ENCODE data around the gene MAL.

Gene MAL

GRCh38 chr2:95055262-95055661 lies 29.8 kb downstream of the MAL start:
- Histone ChIP-seq H2BK120ac (ENCODE audit: insufficient read depth, low read length, poor library complexity) (no peak overlapping the region), H3K23ac (ENCODE audit: low read length) (no peak overlapping the region), H3K4me2 (ENCODE audit: low read length) (no peak overlapping the region), H3K18ac (ENCODE audit: low read length) (no peak overlapping the region), H3K14ac (ENCODE audit: low read length) (no peak overlapping the region), H3K27me3 (ENCODE audit: insufficient read depth, low read length) (no peaks in the 10 kb centered on the region), H2BK5ac (ENCODE audit: low read depth, low read length, poor library complexity) (no peak overlapping the region), H2BK12ac (ENCODE audit: low read length) (no peak overlapping the region), H3K79me2 (ENCODE audit: control insufficient read depth, insufficient read depth, low read length, poor library complexity) (no peaks in the 10 kb centered on the region), H3K27ac (ENCODE audit: low read depth, low read length) (no peak overlapping the region), H4K91ac (ENCODE audit: low read depth, low read length) (no peak overlapping the region), H3K9ac (ENCODE audit: low read length) (no peak overlapping the region), H2AFZ (ENCODE audit: insufficient read depth, low read length, poor library complexity) (no peak overlapping the region), H3K4me1 (ENCODE audit: control insufficient read depth in 1 of 2, insufficient read depth in 2 of 2, low read length in 2 of 2) (no peaks in the 10 kb centered on the region), H3K4me3 (ENCODE audit: low read depth, low read length) (no peak overlapping the region), H2AK5ac (ENCODE audit: low read length) (no peak overlapping the region), H4K8ac (ENCODE audit: low read depth, low read length) (no peak overlapping the region), H4K12ac (ENCODE audit: low read depth, low read length) (no peak overlapping the region), H3K79me1 (ENCODE audit: low read length) (no peaks in the 10 kb centered on the region), H3K36me3 (ENCODE audit: control insufficient read depth in 1 of 2, insufficient read depth in 2 of 2, low read length in 2 of 2) (no peaks in the 10 kb centered on the region), H3K9me3 (ENCODE audit: insufficient read depth, low read depth, low read length) (peaks cover 4% of the 10 kb centered on the region), H3K4ac (ENCODE audit: low read depth, low read length) (no peak overlapping the region)
- no CpG with 5 or more reads among the region's 3 CpGs for WGBS (ENCODE audit: extremely low coverage, insufficient coverage, insufficient read length)
- no peak for DNase-seq

DNA sequence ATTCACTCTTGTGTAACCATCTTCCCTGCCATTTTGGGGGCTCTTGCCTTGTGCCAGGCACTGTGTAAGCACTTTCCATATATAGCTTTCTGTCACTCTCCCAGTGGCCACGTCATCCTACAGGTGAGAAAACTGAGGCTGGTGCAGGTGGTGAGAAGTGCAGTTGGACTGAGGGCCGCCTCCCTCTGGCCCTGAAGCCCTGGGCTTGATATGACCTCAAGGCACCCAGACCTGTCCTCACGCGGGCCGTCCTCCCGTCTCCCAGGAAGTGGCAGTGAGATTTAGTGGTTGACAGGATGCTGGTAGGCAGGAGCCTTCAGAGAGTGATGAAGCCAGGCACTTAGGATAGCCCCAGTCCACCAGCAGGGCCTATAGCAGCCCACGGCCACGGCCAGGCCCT lies 30.5 kb downstream of the MAL start:
- no peak overlapping the region for H2AFZ ChIP-seq (ENCODE audit: insufficient read depth, low read length, poor library complexity)
- no peak overlapping the region for H2AK5ac ChIP-seq (ENCODE audit: low read length)
- no peak overlapping the region for H3K9ac ChIP-seq (ENCODE audit: low read length)
- no peak overlapping the region for H3K27ac ChIP-seq (ENCODE audit: low read depth, low read length)
- no CpG with 5 or more reads among the region's 8 CpGs for WGBS (ENCODE audit: extremely low coverage, insufficient coverage, insufficient read length)
- H3K79me1 ChIP-seq (ENCODE audit: low read length), result no peaks in the 10 kb centered on the region
- no peaks in the 10 kb centered on the region for H3K4me1 ChIP-seq (ENCODE audit: control insufficient read depth in 1 of 2, insufficient read depth in 2 of 2, low read length in 2 of 2)
- H2BK12ac ChIP-seq (ENCODE audit: low read length), result no peak overlapping the region
- H3K23ac ChIP-seq (ENCODE audit: low read length), result no peak overlapping the region
- no peak overlapping the region for H4K91ac ChIP-seq (ENCODE audit: low read depth, low read length)
- no peaks in the 10 kb centered on the region for H3K36me3 ChIP-seq (ENCODE audit: control insufficient read depth in 1 of 2, insufficient read depth in 2 of 2, low read length in 2 of 2)
- no peaks in the 10 kb centered on the region for H3K27me3 ChIP-seq (ENCODE audit: insufficient read depth, low read length)
- peak; percentile 32 to 45 for DNase-seq
- no peak overlapping the region for H4K8ac ChIP-seq (ENCODE audit: low read depth, low read length)
- H4K12ac ChIP-seq (ENCODE audit: low read depth, low read length), result no peak overlapping the region
- H3K18ac ChIP-seq (ENCODE audit: low read length), result no peak overlapping the region
- H3K79me2 ChIP-seq (ENCODE audit: control insufficient read depth, insufficient read depth, low read length, poor library complexity), result no peaks in the 10 kb centered on the region
- H3K9me3 ChIP-seq (ENCODE audit: insufficient read depth, low read depth, low read length), result peaks cover 4% of the 10 kb centered on the region
- H3K14ac ChIP-seq (ENCODE audit: low read length), result no peak overlapping the region
- H2BK120ac ChIP-seq (ENCODE audit: insufficient read depth, low read length, poor library complexity), result no peak overlapping the region
- no peak overlapping the region for H3K4me3 ChIP-seq (ENCODE audit: low read depth, low read length)
- H2BK5ac ChIP-seq (ENCODE audit: low read depth, low read length, poor library complexity), result no peak overlapping the region
- H3K4me2 ChIP-seq (ENCODE audit: low read length), result no peak overlapping the region
- no peak overlapping the region for H3K4ac ChIP-seq (ENCODE audit: low read depth, low read length)

DNA sequence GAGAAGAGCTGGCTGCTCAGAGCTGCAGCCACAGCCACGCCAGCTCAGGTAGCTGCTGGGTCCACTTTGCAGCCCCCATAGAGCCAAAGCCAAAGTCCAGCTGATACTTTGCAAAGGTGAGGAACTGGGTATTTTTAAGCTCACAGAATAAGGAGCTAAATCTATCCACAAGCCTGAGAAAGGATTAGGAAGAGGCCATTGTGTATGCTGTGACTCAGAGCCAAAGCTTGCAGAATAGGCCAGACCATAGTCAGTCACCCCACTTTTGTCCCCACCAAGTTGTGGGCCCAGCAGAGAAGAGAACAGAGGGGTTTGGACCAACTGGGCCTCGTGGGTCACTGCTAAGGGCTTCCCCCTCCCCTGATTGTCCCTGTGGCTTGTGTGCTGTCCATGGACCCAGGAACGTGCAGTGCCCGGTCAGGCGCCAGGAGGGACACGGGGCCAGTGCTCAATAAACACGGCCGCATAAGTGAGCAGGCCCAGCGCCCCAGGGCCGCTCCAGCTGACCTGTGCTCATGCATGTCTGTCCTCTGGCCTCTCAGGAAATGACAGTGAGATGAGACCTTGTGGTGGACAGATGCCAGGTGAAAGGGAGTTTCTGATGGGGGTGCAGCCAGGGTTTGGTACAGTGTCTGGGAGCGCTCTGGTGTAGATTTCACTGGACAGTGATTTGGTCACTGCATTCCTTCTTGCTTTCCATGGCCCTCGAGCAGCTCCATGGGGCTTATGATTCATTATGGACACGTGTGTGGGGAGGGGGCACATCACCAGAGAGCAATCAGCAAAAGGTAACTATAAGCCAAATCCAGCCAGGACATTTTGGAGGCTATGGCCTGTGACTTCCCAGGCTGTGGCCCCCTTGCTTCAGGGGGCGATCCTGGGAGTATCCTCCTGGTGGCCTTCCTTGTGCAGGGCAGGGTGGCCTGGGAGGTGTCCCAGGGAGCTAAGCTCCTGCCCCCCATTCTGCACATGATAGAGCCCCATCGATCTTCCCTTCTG lies 31.3 kb downstream of the MAL start:
- Histone ChIP-seq H2AFZ (ENCODE audit: insufficient read depth, low read length, poor library complexity) (no peak overlapping the region), H3K79me2 (ENCODE audit: control insufficient read depth, insufficient read depth, low read length, poor library complexity) (no peaks in the 10 kb centered on the region), H2AK5ac (ENCODE audit: low read length) (no peak overlapping the region), H3K9ac (ENCODE audit: low read length) (no peak overlapping the region), H3K4me1 (ENCODE audit: control insufficient read depth in 1 of 2, insufficient read depth in 2 of 2, low read length in 2 of 2) (no peaks in the 10 kb centered on the region), H3K23ac (ENCODE audit: low read length) (no peak overlapping the region), H3K36me3 (ENCODE audit: control insufficient read depth in 1 of 2, insufficient read depth in 2 of 2, low read length in 2 of 2) (no peaks in the 10 kb centered on the region), H3K79me1 (ENCODE audit: low read length) (no peaks in the 10 kb centered on the region), H4K91ac (ENCODE audit: low read depth, low read length) (no peak overlapping the region), H3K27ac (ENCODE audit: low read depth, low read length) (no peak overlapping the region), H4K8ac (ENCODE audit: low read depth, low read length) (no peak overlapping the region), H4K12ac (ENCODE audit: low read depth, low read length) (no peak overlapping the region), H3K27me3 (ENCODE audit: insufficient read depth, low read length) (no peaks in the 10 kb centered on the region), H2BK120ac (ENCODE audit: insufficient read depth, low read length, poor library complexity) (no peak overlapping the region), H3K4me3 (ENCODE audit: low read depth, low read length) (no peak overlapping the region), H3K9me3 (ENCODE audit: insufficient read depth, low read depth, low read length) (peaks cover 4% of the 10 kb centered on the region), H2BK12ac (ENCODE audit: low read length) (no peak overlapping the region), H3K4me2 (ENCODE audit: low read length) (no peak overlapping the region), H3K18ac (ENCODE audit: low read length) (no peak overlapping the region), H3K4ac (ENCODE audit: low read depth, low read length) (no peak overlapping the region), H3K14ac (ENCODE audit: low read length) (no peak overlapping the region), H2BK5ac (ENCODE audit: low read depth, low read length, poor library complexity) (no peak overlapping the region)
- WGBS (ENCODE audit: extremely low coverage, insufficient coverage, insufficient read length), result no CpG with 5 or more reads among the region's 15 CpGs
- DNase-seq, result no peak

- Histone ChIP-seq H2AFZ (ENCODE audit: insufficient read depth, low read length, poor library complexity) (no peak overlapping the region), H3K9ac (ENCODE audit: low read length) (no peak overlapping the region), H3K27me3 (ENCODE audit: insufficient read depth, low read length) (no peaks in the 10 kb centered on the region), H3K36me3 (ENCODE audit: control insufficient read depth in 1 of 2, insufficient read depth in 2 of 2, low read length in 2 of 2) (no peaks in the 10 kb centered on the region), H3K79me2 (ENCODE audit: control insufficient read depth, insufficient read depth, low read length, poor library complexity) (no peaks in the 10 kb centered on the region), H3K18ac (ENCODE audit: low read length) (no peak overlapping the region), H2BK120ac (ENCODE audit: insufficient read depth, low read length, poor library complexity) (no peak overlapping the region), H2BK12ac (ENCODE audit: low read length) (no peak overlapping the region), H4K12ac (ENCODE audit: low read depth, low read length) (no peak overlapping the region), H3K4ac (ENCODE audit: low read depth, low read length) (no peak overlapping the region), H4K8ac (ENCODE audit: low read depth, low read length) (no peak overlapping the region), H2BK5ac (ENCODE audit: low read depth, low read length, poor library complexity) (no peak overlapping the region), H3K79me1 (ENCODE audit: low read length) (no peaks in the 10 kb centered on the region), H3K27ac (ENCODE audit: low read depth, low read length) (no peak overlapping the region), H3K4me2 (ENCODE audit: low read length) (no peak overlapping the region), H3K14ac (ENCODE audit: low read length) (no peak overlapping the region), H3K4me3 (ENCODE audit: low read depth, low read length) (no peak overlapping the region), H3K9me3 (ENCODE audit: insufficient read depth, low read depth, low read length) (peaks cover 2% of the 10 kb centered on the region), H2AK5ac (ENCODE audit: low read length) (no peak overlapping the region), H4K91ac (ENCODE audit: low read depth, low read length) (no peak overlapping the region), H3K4me1 (ENCODE audit: control insufficient read depth in 1 of 2, insufficient read depth in 2 of 2, low read length in 2 of 2) (no peaks in the 10 kb centered on the region), H3K23ac (ENCODE audit: low read length) (no peak overlapping the region)
- no peak for DNase-seq
- WGBS (ENCODE audit: extremely low coverage, insufficient coverage, insufficient read length), result no CpG with 5 or more reads among the region's 28 CpGs
These were observed 32.2 kb downstream of the MAL start for GRCh38 chr2:95057535-95058370.
